COLO668 (cell line): ENCODE data around the gene DKK3.

Source experiments
- DNase-seq: peaks from one replicate; lab custom pipeline; 2025; ENCODE audit not compliant: unreplicated experiment; lab: John Stamatoyannopoulos, UW

DKK3 gene

GRCh38 chr11:12031856-12032544 is 23.6 kb upstream of the DKK3 start:
- DNase-seq = no peak

GRCh38 chr11:12029738-12030363 is 21.4 kb upstream of the DKK3 start:
- DNase-seq = no peak

- no peak for DNase-seq
Measured at GRCh38 chr11:12029119-12029518, 20.7 kb upstream of the DKK3 start.

- no peak for DNase-seq
Measured at GRCh38 chr11:12028303-12028702, 19.9 kb upstream of the DKK3 start.

- DNase-seq = no peak
Measured at GRCh38 chr11:12026331-12027211, 18.1 kb upstream of the DKK3 start.

GRCh38 chr11:12024254-12024926 is 16.0 kb upstream of the DKK3 start:
- no peak for DNase-seq

- no peak for DNase-seq
Measured at GRCh38 chr11:12023015-12023414, 14.6 kb upstream of the DKK3 start.

GRCh38 chr11:12020546-12020945 is 12.1 kb upstream of the DKK3 start:
- no peak for DNase-seq

- no peak for DNase-seq
Measured at GRCh38 chr11:12019866-12020416, 11.5 kb upstream of the DKK3 start.

- DNase-seq = no peak
Measured at GRCh38 chr11:12019337-12019736, 10.9 kb upstream of the DKK3 start.

- no peak for DNase-seq
Measured at GRCh38 chr11:12017865-12018453, 9.5 kb upstream of the DKK3 start.

- DNase-seq = no peak
Measured at GRCh38 chr11:12017243-12017678, 8.8 kb upstream of the DKK3 start.

GRCh38 chr11:12016246-12016645 is 7.8 kb upstream of the DKK3 start:
- DNase-seq = no peak

- DNase-seq = no peak
Measured at GRCh38 chr11:12015486-12015885, 7.1 kb upstream of the DKK3 start.

GRCh38 chr11:12013781-12014180 is 5.4 kb upstream of the DKK3 start:
- DNase-seq = no peak

- DNase-seq = no peak
Measured at GRCh38 chr11:12009617-12010321, 1.3 kb upstream of the DKK3 start.

GRCh38 chr11:12008790-12009616 is 577 bp upstream of the DKK3 start:
- DNase-seq = no peak

GRCh38 chr11:12007230-12007593 is 1.2 kb downstream of the DKK3 start:
- DNase-seq = no peak

- no peak for DNase-seq
Measured at GRCh38 chr11:12006552-12007229, 1.7 kb downstream of the DKK3 start.
